ENCODE results near the gene CNTRL.
"Not testable (repeated sequence)": the region's sequence is repeated elsewhere in the genome, so short reads cannot be mapped to it uniquely, and the experiment has no call there.

Gene CNTRL

GRCh38 chr9:121172726-121173487, 98.2 kb downstream of the CNTRL start:
- TF ChIP-seq CTCF (IDR thresholded peaks at IDR 0.05; ENCODE audit: low read depth, low read length), result no peak
- no peak for DNase-seq (ENCODE audit: low read depth in 2 of 2)
- H3K4me3 ChIP-seq (replicated peaks in 1 of 2; ENCODE audit: low read depth in 2 of 2, low read length in 2 of 2), result no peak overlapping the region

GRCh38 chr9:121173501-121173900, 98.7 kb downstream of the CNTRL start:
- no peak overlapping the region for H3K4me3 ChIP-seq (replicated peaks in 1 of 2; ENCODE audit: low read depth in 2 of 2, low read length in 2 of 2)
- no peak for TF ChIP-seq CTCF (IDR thresholded peaks at IDR 0.05; ENCODE audit: low read depth, low read length)
- no peak for DNase-seq (ENCODE audit: low read depth in 2 of 2)

- no peak overlapping the region for H3K4me3 ChIP-seq (replicated peaks in 1 of 2; ENCODE audit: low read depth in 2 of 2, low read length in 2 of 2)
- DNase-seq (ENCODE audit: low read depth in 2 of 2), result no peak
These were observed 104.1 kb downstream of the CNTRL start for GRCh38 chr9:121178676-121179372.

GRCh38 chr9:121179373-121179721, 104.6 kb downstream of the CNTRL start:
- H3K4me3 ChIP-seq (replicated peaks in 1 of 2; ENCODE audit: low read depth in 2 of 2, low read length in 2 of 2); DNase-seq (ENCODE audit: low read depth in 2 of 2): not testable (repeated sequence)

More at GRCh38 chr9:121178676-121179372, 104.1 kb downstream of the CNTRL start:
- TF ChIP-seq CTCF (IDR thresholded peaks at IDR 0.05; ENCODE audit: low read depth, low read length), result no peak

- H3K4me3 ChIP-seq (replicated peaks in 1 of 2; ENCODE audit: low read depth in 2 of 2, low read length in 2 of 2), result no peak overlapping the region
- no peak for DNase-seq (ENCODE audit: low read depth in 2 of 2)
- no peak for TF ChIP-seq CTCF (IDR thresholded peaks at IDR 0.05; ENCODE audit: low read depth, low read length)
These were observed 105.4 kb downstream of the CNTRL start for GRCh38 chr9:121179930-121180681.

- no peak overlapping the region for H3K4me3 ChIP-seq (replicated peaks in 1 of 2; ENCODE audit: low read depth in 2 of 2, low read length in 2 of 2)
- no peak for TF ChIP-seq CTCF (IDR thresholded peaks at IDR 0.05; ENCODE audit: low read depth, low read length)
- no peak for DNase-seq (ENCODE audit: low read depth in 2 of 2)
These were observed 107.5 kb downstream of the CNTRL start for GRCh38 chr9:121182101-121182836.
